ENCODE measurements around the gene AMBP.
"Not testable (repeated sequence)": the region's sequence is repeated elsewhere in the genome, so short reads cannot be mapped to it uniquely, and the experiment has no call there.

AMBP gene

DNA sequence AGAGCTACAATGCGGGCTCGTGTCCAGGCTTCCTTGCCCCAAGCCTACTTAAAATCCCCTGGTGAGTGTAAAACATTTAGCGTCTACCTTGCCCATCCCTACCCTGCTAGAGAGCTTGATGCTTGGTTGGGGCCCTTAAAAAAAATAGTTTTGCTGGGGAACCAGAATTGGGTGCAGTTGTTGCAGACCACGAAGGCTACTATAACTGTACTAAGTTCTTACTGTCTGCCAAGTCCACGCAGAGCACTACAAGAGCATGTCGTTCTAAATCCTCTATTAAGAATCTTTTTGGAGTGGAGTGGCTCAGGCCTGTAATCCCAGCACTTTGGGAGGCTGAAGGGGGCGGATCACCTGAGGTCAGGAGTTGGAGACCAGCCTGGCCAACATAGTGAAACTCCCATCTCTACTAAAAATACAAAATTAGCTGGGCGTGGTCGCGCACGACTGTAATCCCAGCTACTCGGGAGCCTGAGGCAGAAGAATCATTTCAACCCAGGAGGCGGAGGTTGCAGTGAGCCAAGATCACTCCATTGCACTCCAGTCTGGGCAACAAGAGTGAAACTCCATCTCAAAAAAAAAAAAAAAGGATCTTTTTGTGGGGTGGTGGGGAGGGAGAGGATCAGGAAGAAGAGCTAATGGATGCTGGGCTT lies 4.8 kb upstream of the AMBP start:
- H3K27ac Mint-ChIP-seq; DNase-seq; H3K4me3 Mint-ChIP-seq; H3K9me3 Mint-ChIP-seq; H3K4me1 Mint-ChIP-seq (ENCODE audit: low read depth in 2 of 2); H3K36me3 Mint-ChIP-seq (ENCODE audit: insufficient read depth); ATAC-seq (replicated peaks): not testable (repeated sequence)
- peaks cover 0 to 57% of the 10 kb centered on the region in 2 donors for H3K27me3 Mint-ChIP-seq

GRCh38 chr9:114082017-114082762 lies 4.1 kb upstream of the AMBP start:
- ATAC-seq (replicated peaks) (peak; percentile 75), DNase-seq (peak; percentile 74 to 79 (median 75))
- no peak overlapping the region for H3K27ac Mint-ChIP-seq
- H3K4me3 Mint-ChIP-seq, result no peak overlapping the region
- H3K36me3 Mint-ChIP-seq (ENCODE audit: insufficient read depth), result no peaks in the 10 kb centered on the region
- H3K27me3 Mint-ChIP-seq, result peaks cover 5 to 57% of the 10 kb centered on the region in 2 donors
- H3K9me3 Mint-ChIP-seq, result no peaks in the 10 kb centered on the region
- H3K4me1 Mint-ChIP-seq (ENCODE audit: low read depth in 2 of 2), result no peaks in the 10 kb centered on the region

GRCh38 chr9:114081441-114082016 lies 3.4 kb upstream of the AMBP start:
- Mint-ChIP-seq H3K27me3 (peaks cover 12 to 57% of the 10 kb centered on the region in 2 donors), H3K27ac (no peak overlapping the region), H3K4me1 (ENCODE audit: low read depth in 2 of 2) (no peaks in the 10 kb centered on the region), H3K36me3 (ENCODE audit: insufficient read depth) (no peaks in the 10 kb centered on the region), H3K9me3 (no peaks in the 10 kb centered on the region), H3K4me3 (no peak overlapping the region)
- no peak for ATAC-seq (replicated peaks)
- no peak for DNase-seq

- no peak overlapping the region for H3K4me3 Mint-ChIP-seq
- no peaks in the 10 kb centered on the region for H3K9me3 Mint-ChIP-seq
- H3K27me3 Mint-ChIP-seq, result peaks cover 18 to 57% of the 10 kb centered on the region in 2 donors
- H3K27ac Mint-ChIP-seq, result no peak overlapping the region
- H3K36me3 Mint-ChIP-seq (ENCODE audit: insufficient read depth), result no peaks in the 10 kb centered on the region
- H3K4me1 Mint-ChIP-seq (ENCODE audit: low read depth in 2 of 2), result no peaks in the 10 kb centered on the region
- ATAC-seq (replicated peaks) (no peak), DNase-seq (no peak)
These were observed 2.8 kb upstream of the AMBP start for GRCh38 chr9:114080773-114081440.

DNA sequence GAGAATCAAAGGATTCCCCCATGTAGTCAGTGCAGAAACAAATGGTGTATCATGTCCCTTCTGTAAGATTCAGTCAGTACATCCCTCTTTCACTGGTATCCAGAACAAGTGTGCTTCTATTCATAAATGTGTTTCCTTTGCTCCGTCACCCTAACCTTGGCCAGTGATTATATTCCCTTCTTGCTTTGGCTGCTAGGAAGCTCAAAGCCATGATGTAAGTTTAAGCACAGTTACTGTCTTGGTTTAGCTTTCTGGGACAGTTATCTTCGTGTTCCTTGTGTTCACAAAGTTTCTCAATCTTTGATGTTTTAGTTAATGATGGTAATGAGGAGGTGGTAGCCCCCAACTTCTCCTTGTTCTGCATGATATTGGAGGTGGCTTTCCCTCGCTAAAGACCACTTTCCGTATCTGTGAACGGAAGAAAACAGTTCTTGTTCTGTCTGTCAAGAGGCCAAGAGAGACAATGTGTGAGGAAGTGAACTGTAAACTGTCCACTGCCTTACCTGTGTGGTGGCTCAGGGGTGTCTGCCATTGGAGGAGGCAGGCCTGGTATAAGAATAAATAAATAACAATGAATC lies 2.2 kb upstream of the AMBP start:
- H3K9me3 Mint-ChIP-seq, result no peaks in the 10 kb centered on the region
- peaks cover 24 to 58% of the 10 kb centered on the region in 2 donors for H3K27me3 Mint-ChIP-seq
- no peak overlapping the region for H3K4me3 Mint-ChIP-seq
- DNase-seq (no peak), ATAC-seq (replicated peaks) (no peak)
- H3K27ac Mint-ChIP-seq, result no peak overlapping the region
- H3K36me3 Mint-ChIP-seq (ENCODE audit: insufficient read depth), result no peaks in the 10 kb centered on the region
- H3K4me1 Mint-ChIP-seq (ENCODE audit: low read depth in 2 of 2), result peaks cover 0 to 1% of the 10 kb centered on the region in 2 donors

- Mint-ChIP-seq H3K27me3 (peaks cover 28 to 50% of the 10 kb centered on the region in 2 donors), H3K9me3 (no peaks in the 10 kb centered on the region), H3K27ac (no peak overlapping the region), H3K36me3 (ENCODE audit: insufficient read depth) (no peaks in the 10 kb centered on the region), H3K4me3 (no peak overlapping the region), H3K4me1 (ENCODE audit: low read depth in 2 of 2) (peaks cover 0 to 1% of the 10 kb centered on the region in 2 donors)
- ATAC-seq (replicated peaks) (no peak), DNase-seq (no peak)
These were observed 669 bp upstream of the AMBP start for GRCh38 chr9:114078781-114079156.

DNA sequence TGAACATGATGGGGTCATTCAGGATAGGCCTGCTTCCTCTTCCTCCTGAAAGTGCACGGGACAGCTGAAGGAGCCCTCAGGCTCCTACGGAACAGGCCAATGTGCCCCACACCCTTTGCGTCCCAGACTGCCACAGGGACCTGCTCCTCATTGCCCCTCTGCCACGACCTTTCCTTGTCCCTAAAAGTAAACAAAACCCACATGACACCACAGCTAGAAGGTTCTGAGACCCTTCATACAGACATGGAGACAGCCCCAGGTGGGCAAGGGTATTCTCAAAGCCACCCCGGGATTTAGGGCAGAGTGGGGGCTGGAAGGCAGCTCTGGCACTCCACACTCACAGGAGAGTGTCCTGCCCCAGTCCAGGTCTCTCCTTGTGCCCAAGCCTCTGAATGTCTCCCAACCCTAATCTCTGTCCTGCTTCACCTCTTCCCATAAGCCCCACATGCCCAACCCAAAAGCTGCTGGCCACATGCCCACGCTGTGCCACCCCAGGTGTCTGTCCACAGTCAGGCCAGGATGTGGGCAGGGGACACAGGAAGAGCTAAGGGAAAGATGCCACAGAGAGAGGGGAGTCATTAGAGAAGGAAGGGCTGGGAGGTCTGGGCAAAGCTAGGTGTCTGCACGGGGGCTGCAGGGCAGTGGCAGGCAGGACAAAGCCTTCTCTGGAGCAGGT lies 800 bp downstream of the AMBP start:
- H3K27ac Mint-ChIP-seq, result no peak overlapping the region
- no peak overlapping the region for H3K4me3 Mint-ChIP-seq
- no peaks in the 10 kb centered on the region for H3K36me3 Mint-ChIP-seq (ENCODE audit: insufficient read depth)
- no peak for ATAC-seq (replicated peaks)
- no peaks in the 10 kb centered on the region for H3K9me3 Mint-ChIP-seq
- H3K4me1 Mint-ChIP-seq (ENCODE audit: low read depth in 2 of 2), result peaks cover 0 to 1% of the 10 kb centered on the region in 2 donors
- H3K27me3 Mint-ChIP-seq, result peaks cover 28 to 50% of the 10 kb centered on the region in 2 donors
- DNase-seq, result no peak

DNA sequence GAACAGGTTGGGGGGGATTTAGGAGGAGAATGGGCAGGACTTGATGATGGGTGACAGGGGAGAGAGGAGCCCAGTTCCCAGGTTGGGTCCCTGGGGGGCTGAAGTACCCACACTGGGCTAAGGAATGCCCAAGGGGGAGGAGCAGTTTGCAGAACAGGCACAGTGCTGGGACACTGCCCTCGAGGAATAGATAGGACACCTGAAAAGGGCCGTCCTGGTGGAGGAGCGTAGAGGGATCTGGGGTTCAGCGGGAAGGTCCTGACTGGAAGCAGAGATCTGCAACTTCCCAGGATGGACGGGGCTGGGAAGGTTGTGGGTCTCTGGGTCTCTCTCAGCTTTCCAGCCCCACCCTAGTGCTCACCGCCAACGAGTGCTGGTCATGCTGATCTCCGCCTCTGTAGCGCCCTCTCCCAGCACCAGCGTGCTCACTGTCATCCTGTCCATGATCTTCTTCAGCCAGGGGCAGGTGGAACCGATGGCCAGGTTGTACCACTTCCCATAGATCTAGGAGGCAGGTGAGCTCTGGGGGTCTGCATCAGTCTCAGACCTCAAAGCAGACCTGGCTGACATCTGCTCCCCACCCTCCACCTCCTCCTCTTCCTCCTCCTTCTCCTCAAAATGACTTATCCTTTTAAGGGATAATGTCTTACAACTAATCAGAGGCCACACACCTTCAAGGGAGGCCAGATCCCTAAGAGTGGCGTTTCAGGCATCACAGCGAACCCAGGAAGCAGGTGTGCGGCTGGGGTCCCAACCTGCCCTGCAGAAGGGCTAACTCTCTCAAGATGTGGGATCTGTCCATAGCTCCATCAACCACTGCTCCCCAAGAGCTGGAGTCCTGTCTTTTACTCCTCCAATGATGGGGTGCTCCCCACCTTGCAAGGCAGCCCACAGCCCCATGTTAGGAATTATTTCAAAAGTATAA lies 1.6 kb downstream of the AMBP start:
- no peak for DNase-seq
- Mint-ChIP-seq H3K27me3 (peaks cover 28 to 46% of the 10 kb centered on the region in 2 donors), H3K9me3 (no peaks in the 10 kb centered on the region), H3K4me1 (ENCODE audit: low read depth in 2 of 2) (peaks cover 0 to 1% of the 10 kb centered on the region in 2 donors), H3K4me3 (no peak overlapping the region), H3K36me3 (ENCODE audit: insufficient read depth) (no peaks in the 10 kb centered on the region), H3K27ac (no peak overlapping the region)
- ATAC-seq (replicated peaks), result no peak

- Mint-ChIP-seq H3K36me3 (ENCODE audit: insufficient read depth) (no peaks in the 10 kb centered on the region), H3K4me3 (no peak overlapping the region), H3K27ac (no peak overlapping the region), H3K4me1 (ENCODE audit: low read depth in 2 of 2) (peaks cover 0 to 1% of the 10 kb centered on the region in 2 donors), H3K9me3 (no peaks in the 10 kb centered on the region), H3K27me3 (peaks cover 28 to 37% of the 10 kb centered on the region in 2 donors)
- no peak for ATAC-seq (replicated peaks)
- no peak for DNase-seq
These were observed 2.5 kb downstream of the AMBP start for GRCh38 chr9:114075602-114076001.

DNA sequence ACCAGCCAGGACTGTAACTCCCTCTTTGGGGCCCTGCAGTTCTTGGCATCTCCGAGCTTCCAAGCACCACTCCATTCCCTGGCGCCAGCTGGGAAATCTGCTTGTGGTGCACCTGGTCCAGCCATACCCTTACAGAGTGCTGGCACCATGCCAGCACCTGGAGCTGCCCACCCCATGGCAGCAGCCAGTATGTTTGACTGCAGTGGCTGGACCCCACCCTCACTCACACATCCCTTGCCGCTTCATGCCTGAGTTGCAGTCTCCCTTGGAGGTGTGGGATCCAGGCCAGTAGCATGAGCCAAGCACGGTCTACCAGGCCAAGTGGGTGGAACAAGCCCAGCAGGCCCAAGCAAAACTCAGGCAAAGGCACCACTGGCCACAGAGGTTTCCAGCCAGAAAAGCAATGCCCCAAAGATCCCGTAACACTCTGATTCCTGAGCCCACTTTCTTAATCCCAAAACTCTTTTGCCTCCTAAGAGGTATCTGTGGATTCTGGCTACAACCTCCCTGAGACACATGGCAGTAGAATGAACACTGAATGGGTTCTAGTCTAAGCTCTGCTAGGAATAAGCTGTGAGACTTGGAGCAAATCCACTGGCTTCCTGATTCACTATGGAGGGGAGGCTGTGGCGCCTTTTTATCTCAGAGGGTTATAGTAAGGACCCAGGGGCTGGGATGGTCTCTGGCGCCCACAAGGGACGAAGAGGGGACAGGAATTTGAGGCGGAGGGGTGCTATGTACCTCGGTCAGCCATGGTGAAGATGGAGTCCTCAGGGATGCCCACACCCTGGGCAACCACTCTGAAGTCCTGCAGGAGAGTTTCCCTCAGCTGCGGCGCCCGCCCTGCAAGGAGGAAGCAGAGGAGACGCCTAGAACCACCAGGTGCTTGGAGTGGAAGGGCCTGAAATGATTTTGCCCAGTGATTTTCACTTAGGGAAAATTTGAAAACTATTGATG lies 5.6 kb downstream of the AMBP start:
- Mint-ChIP-seq H3K4me1 (ENCODE audit: low read depth in 2 of 2) (peaks cover 0 to 1% of the 10 kb centered on the region in 2 donors), H3K4me3 (no peak overlapping the region), H3K36me3 (ENCODE audit: insufficient read depth) (no peaks in the 10 kb centered on the region), H3K27ac (no peak overlapping the region), H3K9me3 (no peaks in the 10 kb centered on the region), H3K27me3 (peaks cover 30 to 32% of the 10 kb centered on the region in 2 donors)
- ATAC-seq (replicated peaks) (no peak), DNase-seq (no peak)

DNA sequence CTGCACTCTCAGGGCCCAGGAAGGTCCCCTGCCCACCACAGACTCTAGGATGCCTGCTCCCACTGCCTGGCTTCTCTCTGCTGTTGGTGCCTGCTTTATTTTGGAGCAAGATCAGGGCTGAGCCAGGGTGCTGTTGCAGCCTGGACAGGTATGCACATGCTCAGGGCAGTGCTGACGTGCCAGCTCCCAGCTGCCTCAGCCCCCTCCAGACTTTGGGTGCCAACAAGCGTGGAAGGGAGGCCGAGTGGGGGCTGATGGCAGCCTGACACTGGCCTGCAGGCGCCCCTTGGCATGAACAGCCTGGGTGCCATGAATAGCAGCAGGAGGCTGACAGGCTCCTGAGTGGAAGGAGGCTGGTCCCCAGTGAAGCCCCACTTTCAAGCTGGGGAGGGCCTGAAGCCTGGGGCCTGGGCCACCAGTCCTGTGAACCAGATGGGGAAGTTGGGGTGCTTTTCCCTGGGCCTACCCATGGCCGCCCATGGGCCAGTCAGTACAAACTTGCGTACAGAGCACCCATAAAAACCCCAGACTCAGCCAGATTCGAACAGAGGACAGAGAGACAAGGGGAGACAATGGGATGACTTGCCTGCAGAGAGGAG lies 6.8 kb downstream of the AMBP start:
- Mint-ChIP-seq H3K27ac (no peak overlapping the region), H3K36me3 (ENCODE audit: insufficient read depth) (no peaks in the 10 kb centered on the region), H3K4me3 (no peak overlapping the region), H3K4me1 (ENCODE audit: low read depth in 2 of 2) (peaks cover 0 to 1% of the 10 kb centered on the region in 2 donors), H3K9me3 (no peaks in the 10 kb centered on the region), H3K27me3 (peaks cover 19 to 23% of the 10 kb centered on the region in 2 donors)
- DNase-seq (no peak), ATAC-seq (replicated peaks) (no peak)

Measured in effector memory CD8-positive, alpha-beta T cell (primary cell).